WI38 (cell line): ENCODE measurements around the gene PXN.
"Not testable (repeated sequence)": the region's sequence is repeated elsewhere in the genome, so short reads cannot be mapped to it uniquely, and the experiment has no call there.

Source experiments
- H3K4me3 ChIP-seq: 2 replicates; pipeline ENCODE4 v1.5.1; 2011; ENCODE audit warnings: low read depth, mild to moderate bottlenecking, control low read depth, low read length
- TF ChIP-seq, protein P1 (sequence below): IDR thresholded peaks from 2 replicates; pipeline ENCODE4 v1.5.1; 2012; ENCODE audit warnings: low read depth, mild to moderate bottlenecking, control low read depth, low read length

PXN gene

DNA sequence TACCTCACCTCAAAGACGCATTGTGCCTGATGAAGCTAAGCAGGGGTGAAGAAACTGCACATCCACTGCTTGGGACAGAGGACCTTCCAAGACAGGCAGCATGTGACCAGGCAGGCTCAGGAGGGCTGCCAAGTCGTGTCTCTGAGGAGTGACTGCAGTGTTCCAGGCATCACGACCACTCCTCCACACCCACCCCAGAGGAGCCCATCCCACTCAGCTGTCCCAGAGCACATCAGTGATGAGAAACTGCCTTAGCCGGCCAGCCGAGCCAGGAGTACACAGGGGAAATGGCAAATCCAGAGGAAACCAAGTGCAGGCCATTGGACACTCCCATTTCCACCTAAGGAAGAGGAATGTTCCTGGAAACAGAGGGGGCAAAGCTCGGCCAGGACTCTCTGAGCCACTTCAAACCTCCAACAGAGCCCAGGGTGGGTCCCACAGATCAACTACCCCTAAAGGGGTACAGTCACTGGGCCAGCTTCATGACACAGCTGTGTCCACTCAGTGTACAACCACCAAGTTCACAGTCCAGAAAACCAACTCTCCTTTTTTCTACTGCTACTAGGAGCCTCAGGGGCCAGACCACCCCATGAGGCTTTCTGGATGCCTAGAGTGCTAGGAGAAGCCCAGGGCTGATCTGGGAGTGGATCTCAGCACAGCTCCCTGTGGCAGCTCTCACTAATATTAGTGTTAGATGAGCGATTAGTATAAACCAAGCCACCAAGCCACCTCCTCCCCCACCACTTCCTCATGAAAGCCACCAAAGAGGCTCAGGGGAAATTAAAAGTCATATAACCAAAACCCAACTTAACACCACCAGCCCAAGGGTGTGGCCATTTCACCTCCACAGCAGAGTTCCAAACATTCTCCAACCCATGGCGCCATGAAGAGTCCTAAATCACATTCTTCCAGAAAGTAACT, 15.4 kb downstream of the PXN start:
- H3K4me3 ChIP-seq, result no peak overlapping the region
- TF ChIP-seq, protein P1, sequence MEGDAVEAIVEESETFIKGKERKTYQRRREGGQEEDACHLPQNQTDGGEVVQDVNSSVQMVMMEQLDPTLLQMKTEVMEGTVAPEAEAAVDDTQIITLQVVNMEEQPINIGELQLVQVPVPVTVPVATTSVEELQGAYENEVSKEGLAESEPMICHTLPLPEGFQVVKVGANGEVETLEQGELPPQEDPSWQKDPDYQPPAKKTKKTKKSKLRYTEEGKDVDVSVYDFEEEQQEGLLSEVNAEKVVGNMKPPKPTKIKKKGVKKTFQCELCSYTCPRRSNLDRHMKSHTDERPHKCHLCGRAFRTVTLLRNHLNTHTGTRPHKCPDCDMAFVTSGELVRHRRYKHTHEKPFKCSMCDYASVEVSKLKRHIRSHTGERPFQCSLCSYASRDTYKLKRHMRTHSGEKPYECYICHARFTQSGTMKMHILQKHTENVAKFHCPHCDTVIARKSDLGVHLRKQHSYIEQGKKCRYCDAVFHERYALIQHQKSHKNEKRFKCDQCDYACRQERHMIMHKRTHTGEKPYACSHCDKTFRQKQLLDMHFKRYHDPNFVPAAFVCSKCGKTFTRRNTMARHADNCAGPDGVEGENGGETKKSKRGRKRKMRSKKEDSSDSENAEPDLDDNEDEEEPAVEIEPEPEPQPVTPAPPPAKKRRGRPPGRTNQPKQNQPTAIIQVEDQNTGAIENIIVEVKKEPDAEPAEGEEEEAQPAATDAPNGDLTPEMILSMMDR, result no peak

DNA sequence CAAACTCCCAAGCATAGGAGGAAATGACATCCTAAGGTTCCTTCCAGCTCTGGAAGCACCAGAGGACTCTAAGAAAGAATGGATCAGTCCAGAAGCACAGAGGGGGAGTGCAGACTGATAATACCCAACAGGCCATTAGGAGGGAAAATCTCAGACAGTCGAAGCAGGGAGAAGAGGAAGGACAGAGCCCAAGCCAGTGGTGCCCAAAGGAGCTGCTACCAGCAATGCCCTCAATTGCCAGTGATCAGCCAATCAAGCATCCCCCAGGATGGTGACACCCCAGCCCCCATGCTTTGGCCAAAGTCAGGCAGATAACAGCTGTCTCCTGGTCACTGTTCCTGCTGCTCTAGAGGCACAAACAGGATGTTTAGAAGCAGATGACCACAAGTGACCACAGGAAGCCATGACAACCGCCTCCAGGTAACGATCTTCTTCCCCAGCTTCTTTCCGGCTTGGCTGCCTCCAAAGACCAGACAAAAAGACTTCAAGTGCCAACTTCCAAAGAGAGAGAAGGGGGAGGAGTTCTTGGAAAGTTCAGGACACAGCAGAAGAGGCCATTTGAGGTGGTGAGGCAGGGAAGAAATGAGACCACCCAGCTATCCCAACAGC, 16.2 kb downstream of the PXN start:
- H3K4me3 ChIP-seq, result no peak overlapping the region
- TF ChIP-seq, protein P1, result no peak

DNA sequence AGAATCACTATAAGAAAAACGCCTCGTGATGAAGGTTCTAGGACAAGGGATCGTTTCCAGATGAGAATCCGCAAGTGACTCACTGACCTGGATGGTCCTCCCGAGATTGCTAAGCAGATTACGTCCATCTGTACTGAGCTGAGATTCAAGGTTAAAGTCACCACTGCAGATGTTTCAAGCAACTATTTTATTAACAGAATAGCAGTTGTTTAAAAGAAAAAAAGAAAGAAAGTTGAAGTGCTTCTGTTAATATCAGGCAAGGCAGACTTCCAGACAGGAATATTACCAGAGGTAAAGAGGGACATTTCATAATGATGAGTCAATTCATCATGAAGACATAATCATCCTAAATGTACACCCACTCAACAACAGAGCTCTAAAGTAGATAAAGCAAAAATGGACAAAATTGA, 17.9 kb downstream of the PXN start:
- no peak overlapping the region for H3K4me3 ChIP-seq
- TF ChIP-seq, protein P1, result no peak

DNA sequence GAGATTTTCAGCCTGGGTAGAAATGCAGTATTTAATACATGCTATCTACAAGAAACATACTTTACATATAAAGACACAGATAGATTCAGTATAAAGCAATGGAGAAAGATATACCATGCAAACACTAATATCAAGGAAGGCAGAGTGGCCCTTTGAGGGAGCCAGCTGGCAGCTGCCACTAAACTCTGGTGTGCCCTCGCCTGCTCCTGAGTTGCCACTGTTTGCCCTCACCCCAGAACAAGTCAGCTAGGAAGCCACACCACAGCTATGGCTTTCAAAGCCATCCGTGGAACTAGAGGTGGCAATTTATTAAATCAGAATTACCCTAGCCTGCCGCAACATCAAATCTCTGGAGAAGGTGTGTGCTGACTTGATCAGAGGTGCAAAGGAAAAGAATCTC, 18.3 kb downstream of the PXN start:
- TF ChIP-seq, protein P1, result no peak
- no peak overlapping the region for H3K4me3 ChIP-seq

DNA sequence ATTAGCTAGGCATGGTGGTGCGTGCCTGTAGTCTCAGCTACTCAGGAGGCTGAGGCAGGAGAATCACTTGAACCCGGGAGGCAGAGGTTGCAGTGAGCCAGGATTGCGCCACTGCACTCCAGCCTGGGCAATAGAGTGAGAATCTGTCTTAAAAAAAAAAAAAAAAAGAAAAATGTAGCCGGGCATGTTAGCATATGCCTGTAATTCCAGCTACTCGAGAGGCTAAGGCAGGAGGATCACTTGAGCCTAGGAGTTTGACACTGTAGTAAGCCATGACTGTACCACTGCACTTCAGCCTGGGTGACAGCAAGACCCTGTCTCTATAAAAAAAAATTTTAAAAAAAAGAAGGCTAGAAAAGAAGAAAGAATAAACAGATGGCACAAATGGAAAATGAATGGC, 18.8 kb downstream of the PXN start:
- H3K4me3 ChIP-seq, result not testable (repeated sequence)

DNA sequence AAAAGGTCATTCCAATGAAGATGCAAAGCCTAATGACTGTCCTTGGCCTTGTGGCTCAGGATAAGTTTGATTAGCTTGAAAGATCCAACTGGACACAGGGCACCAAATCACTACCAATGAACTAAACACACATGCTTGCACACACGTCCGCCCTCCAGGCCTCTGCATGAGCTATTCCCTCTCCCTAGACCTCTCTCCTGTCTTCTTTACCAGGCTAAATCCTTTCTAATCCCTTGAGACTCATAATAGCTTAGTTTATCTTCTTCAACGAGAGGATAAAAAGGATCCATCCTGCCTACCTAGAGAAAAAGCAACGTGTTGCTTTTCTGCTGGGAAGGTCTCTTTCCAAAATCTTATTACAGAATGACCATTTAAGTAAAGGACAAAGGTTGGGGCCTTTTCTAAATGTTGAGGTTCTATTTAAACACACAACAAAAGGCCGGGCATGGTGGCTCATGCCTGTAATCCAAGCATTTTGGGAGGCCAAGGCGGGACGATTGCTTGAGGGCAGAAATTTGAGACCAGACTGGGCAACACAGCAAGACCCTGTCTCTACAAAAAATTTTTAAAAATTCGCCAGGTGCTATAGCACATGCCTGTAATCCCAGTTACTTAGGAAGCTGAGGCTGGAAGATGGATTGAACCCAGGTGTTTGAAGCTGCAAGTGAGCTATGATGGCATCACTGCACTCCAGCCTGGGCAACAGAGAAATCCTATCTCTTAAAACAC, 22.4 kb downstream of the PXN start:
- H3K4me3 ChIP-seq, result no peak overlapping the region
- TF ChIP-seq, protein P1, result no peak

DNA sequence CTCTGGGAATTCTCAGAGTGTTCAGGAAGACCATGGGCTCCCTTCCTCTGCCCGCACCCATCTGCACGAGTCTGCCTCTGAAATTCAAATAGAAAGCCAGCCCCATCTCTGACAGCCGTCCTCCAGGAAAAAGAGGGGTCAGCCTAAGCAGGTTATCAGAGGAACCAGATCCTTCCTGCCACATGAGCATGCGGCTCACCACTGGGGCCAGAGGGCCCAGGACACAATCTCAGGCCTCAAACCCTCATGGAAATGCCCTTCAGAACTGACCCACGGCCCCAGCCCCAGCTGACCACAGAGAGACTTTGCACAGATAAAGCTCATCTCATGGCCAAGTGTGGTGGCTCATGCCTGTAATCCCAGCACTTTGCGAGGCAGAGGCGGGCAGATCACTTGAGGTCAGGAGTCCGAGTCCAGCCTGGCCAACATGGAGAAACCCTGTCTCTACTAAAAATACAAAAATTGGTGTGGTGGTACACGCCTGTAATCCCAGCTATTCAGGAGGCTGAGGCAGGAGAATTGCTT, 23.2 kb downstream of the PXN start:
- TF ChIP-seq, protein P1, result no peak
- no peak overlapping the region for H3K4me3 ChIP-seq
